ENCODE results near the gene CTNNA2.

DNA sequence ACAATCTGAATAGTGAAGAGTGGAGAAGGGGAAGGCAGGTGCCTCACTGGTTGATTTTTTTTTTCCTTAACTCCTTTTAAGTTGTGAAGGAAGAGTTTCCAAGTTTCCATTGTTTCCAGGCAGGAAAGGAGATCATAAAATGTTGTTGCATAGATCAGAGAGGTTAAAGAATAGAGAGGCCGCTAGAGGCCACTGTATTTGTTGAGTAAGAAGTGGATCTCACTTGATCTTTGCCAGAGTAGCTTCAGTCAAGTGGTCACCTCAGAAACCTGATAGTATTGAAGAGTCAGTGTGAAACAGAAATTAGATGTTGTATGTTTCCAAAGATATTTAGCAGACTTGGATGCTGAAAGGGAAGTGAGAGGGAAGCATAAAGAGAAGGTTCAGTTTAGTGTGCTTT, 17.6 kb downstream of the CTNNA2 start:
- TF ChIP-seq, protein P1, sequence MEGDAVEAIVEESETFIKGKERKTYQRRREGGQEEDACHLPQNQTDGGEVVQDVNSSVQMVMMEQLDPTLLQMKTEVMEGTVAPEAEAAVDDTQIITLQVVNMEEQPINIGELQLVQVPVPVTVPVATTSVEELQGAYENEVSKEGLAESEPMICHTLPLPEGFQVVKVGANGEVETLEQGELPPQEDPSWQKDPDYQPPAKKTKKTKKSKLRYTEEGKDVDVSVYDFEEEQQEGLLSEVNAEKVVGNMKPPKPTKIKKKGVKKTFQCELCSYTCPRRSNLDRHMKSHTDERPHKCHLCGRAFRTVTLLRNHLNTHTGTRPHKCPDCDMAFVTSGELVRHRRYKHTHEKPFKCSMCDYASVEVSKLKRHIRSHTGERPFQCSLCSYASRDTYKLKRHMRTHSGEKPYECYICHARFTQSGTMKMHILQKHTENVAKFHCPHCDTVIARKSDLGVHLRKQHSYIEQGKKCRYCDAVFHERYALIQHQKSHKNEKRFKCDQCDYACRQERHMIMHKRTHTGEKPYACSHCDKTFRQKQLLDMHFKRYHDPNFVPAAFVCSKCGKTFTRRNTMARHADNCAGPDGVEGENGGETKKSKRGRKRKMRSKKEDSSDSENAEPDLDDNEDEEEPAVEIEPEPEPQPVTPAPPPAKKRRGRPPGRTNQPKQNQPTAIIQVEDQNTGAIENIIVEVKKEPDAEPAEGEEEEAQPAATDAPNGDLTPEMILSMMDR (IDR thresholded peaks at IDR 0.05) = peak; percentile 49
- no peak for TF ChIP-seq ZFX (IDR thresholded peaks at IDR 0.05; ENCODE audit: borderline replicate concordance)

All from 22Rv1 (cell line).